NCI-H2196 treated with DMSO at 0.1 percent for 48 hours (cell line): ENCODE measurements around the gene DOCK11.
"Not testable (repeated sequence)": the region's sequence is repeated elsewhere in the genome, so short reads cannot be mapped to it uniquely, and the experiment has no call there.

Experiments used
- DNase-seq: peaks from one replicate; lab custom pipeline; 2025; ENCODE audit not compliant: unreplicated experiment; lab: John Stamatoyannopoulos, UW

The DOCK11 gene

DNA sequence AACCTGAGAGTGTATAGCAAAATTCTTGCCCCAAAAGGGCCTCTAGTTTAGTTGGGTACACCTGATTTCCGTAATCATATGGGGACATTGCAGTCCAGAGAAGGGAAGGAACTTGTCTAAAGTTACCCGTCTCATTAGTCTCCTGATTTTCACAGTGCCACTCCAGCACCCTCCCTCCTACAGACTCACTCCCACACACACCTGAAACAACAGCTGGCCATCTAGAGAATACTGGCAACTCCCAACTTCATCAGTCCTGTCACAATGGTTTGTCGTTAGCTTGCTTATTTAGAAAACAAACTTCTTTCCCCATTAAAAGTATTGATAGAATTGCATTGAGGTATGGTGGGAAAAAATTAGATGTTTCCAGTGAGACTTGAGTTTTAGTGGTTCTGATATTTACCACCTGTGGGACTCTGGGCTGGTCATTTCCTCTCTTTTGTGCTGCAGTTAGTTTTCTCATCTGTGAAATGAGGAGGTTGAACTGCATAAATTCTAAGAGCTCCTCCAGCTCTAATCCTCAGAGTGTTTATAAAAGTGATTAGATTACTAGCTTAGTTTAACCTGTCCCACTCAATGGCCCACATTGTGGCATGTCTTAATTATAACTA lies 233.5 kb downstream of the DOCK11 start:
- no peak for DNase-seq

GRCh38 chrX:118730500-118731247 lies 235.1 kb downstream of the DOCK11 start:
- no peak for DNase-seq

- DNase-seq: not testable (repeated sequence)
Measured at GRCh38 chrX:118732551-118732950, 236.9 kb downstream of the DOCK11 start.

DNA sequence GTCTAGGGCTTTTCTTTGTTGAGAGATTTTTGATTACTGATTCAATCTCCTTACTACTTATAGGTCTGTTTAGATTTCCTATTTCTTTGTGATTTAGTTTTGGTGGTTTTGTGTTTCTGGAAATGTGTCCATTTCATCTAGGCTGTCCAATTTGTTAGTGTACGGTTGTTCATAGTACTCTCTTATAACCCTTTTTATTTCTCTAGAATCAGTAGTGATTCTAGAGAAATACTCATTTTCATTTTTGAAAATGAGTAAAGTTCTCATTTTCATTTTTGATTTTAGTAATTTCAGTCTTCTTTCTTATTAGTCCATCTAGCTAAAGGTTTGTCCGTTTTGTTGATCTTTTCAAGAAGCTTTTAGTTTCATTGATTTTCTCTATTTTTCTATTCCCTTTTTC lies 239.3 kb downstream of the DOCK11 start:
- DNase-seq: no peak
